DOHH2 (cell line): ENCODE results near the gene THSD7A.

Experiments
- H3F3A ChIP-seq: fragments of 200-600 bp; sonication (generic), shearing (Covaris generic); 2 replicates; pipeline ENCODE4 v1.6.0; 2016; ENCODE audit warnings: antibody characterized with exemption, mild to moderate bottlenecking; ENCODE audit not compliant: control insufficient read depth, insufficient read depth
- H3K27ac ChIP-seq: fragments of 200-600 bp; sonication (generic); 2 replicates; pipeline ENCODE4 v1.5.1; 2014; ENCODE audit warnings: low read depth, mild to moderate bottlenecking, low read length, moderate library complexity
- H3K27me3 ChIP-seq: fragments of 200-600 bp; sonication (generic); 2 replicates; pipeline ENCODE4 v1.6.1; 2014; ENCODE audit warnings: mild to moderate bottlenecking, low read length, mixed read lengths; ENCODE audit not compliant: control insufficient read depth
- H3K36me3 ChIP-seq: fragments of 200-600 bp; sonication (generic); 2 replicates; pipeline ENCODE4 v1.6.1; 2014; ENCODE audit warnings: mild to moderate bottlenecking, low read length, moderate library complexity, mixed read lengths; ENCODE audit not compliant: control insufficient read depth
- H3K4me1 ChIP-seq: fragments of 200-600 bp; sonication (generic); 2 replicates; pipeline ENCODE4 v1.6.1; 2014; ENCODE audit warnings: mild to moderate bottlenecking, low read length, mixed read lengths; ENCODE audit not compliant: control insufficient read depth
- H3K4me2 ChIP-seq: fragments of 200-600 bp; sonication (generic); 2 replicates; pipeline ENCODE4 v1.6.0; 2014; ENCODE audit warnings: mild to moderate bottlenecking, low read length, moderate library complexity
- H3K4me3 ChIP-seq: fragments of 200-600 bp; sonication (generic); 2 replicates; pipeline ENCODE4 v1.5.1; 2014; ENCODE audit warnings: mild to moderate bottlenecking, low read length, mixed read lengths
- H3K79me2 ChIP-seq: fragments of 200-600 bp; sonication (generic); 2 replicates; pipeline ENCODE4 v1.6.1; 2014; ENCODE audit warnings: mild to moderate bottlenecking, low read length, mixed read lengths; ENCODE audit not compliant: control insufficient read depth
- H3K9me2 ChIP-seq: fragments of 200-600 bp; sonication (generic); replicated peaks from 2 replicates; pipeline ENCODE4 v1.6.1; 2014; ENCODE audit warnings: mild to moderate bottlenecking, low read length, mixed read lengths; ENCODE audit not compliant: control insufficient read depth
- H3K9me3 ChIP-seq: fragments of 200-600 bp; sonication (generic); 2 replicates; pipeline ENCODE4 v1.6.1; 2014; ENCODE audit warnings: antibody characterized with exemption, low read length, mixed read lengths; ENCODE audit not compliant: control insufficient read depth, insufficient read depth
- H4K20me1 ChIP-seq: fragments of 200-600 bp; sonication (generic); 2 replicates; pipeline ENCODE4 v1.6.0; 2014; ENCODE audit warnings: low read depth, mild to moderate bottlenecking, antibody characterized with exemption, low read length, moderate library complexity; ENCODE audit not compliant: control insufficient read depth, insufficient read depth
- CTCF ChIP-seq: fragments of 200-600 bp; sonication (generic); IDR thresholded peaks from one replicate; pipeline ENCODE4 v1.5.1; 2014; ENCODE audit warnings: antibody characterized with exemption, mild to moderate bottlenecking, low read depth, low read length; ENCODE audit not compliant: poor library complexity, severe bottlenecking
- EZH2phosphoT487 ChIP-seq: fragments of 200-600 bp; sonication (generic); IDR thresholded peaks from 2 replicates; pipeline ENCODE4 v1.6.1; 2017; ENCODE audit warnings: borderline replicate concordance, mild to moderate bottlenecking, antibody characterized with exemption, low read length, moderate library complexity, mixed read lengths

The THSD7A gene

GRCh38 chr7:11831736-11832495 lies at the start of gene THSD7A:
Gene THSD7A, minus strand, starts transcription at chr7:11832198. Its CDS starts 252 bp downstream, at chr7:11831946.
- Histone ChIP-seq H3K36me3 (no peaks in the 10 kb centered on the region), H3K9me2 (no peaks in the 10 kb centered on the region), H3F3A (no peaks in the 10 kb centered on the region), H3K4me2 (no peak within 1 kb of the TSS), H3K27me3 (no peaks in the 10 kb centered on the region), H4K20me1 (no peaks in the 10 kb centered on the region), H3K27ac (no peak within 1 kb of the TSS), H3K4me1 (no peaks in the 10 kb centered on the region), H3K9me3 (no peaks in the 10 kb centered on the region), H3K79me2 (no peaks in the 10 kb centered on the region), H3K4me3 (no peak within 1 kb of the TSS)
- TF ChIP-seq CTCF (no peak), EZH2phosphoT487 (no peak)

- H3F3A ChIP-seq: no peaks in the 10 kb centered on the region
- H3K9me3 ChIP-seq: no peaks in the 10 kb centered on the region
- no peak overlapping the region for H3K4me2 ChIP-seq
- no peaks in the 10 kb centered on the region for H3K36me3 ChIP-seq
- no peak for TF ChIP-seq CTCF
- TF ChIP-seq EZH2phosphoT487: no peak
- no peak overlapping the region for H3K27ac ChIP-seq
- H4K20me1 ChIP-seq: no peaks in the 10 kb centered on the region
- no peak overlapping the region for H3K4me3 ChIP-seq
- H3K9me2 ChIP-seq: no peaks in the 10 kb centered on the region; the same call in 1 of the 2 replicates
- no peaks in the 10 kb centered on the region for H3K79me2 ChIP-seq
- H3K4me1 ChIP-seq: no peaks in the 10 kb centered on the region
- no peaks in the 10 kb centered on the region for H3K27me3 ChIP-seq
These were observed 49.7 kb upstream of the THSD7A start for GRCh38 chr7:11881680-11882079.

GRCh38 chr7:11875635-11876034 lies 43.6 kb upstream of the THSD7A start:
- no peaks in the 10 kb centered on the region for H3K79me2 ChIP-seq
- H3K4me2 ChIP-seq: no peak overlapping the region
- no peaks in the 10 kb centered on the region for H4K20me1 ChIP-seq
- H3F3A ChIP-seq: no peaks in the 10 kb centered on the region
- no peaks in the 10 kb centered on the region for H3K36me3 ChIP-seq
- H3K9me2 ChIP-seq: no peaks in the 10 kb centered on the region; the same call in 1 of the 2 replicates
- H3K27me3 ChIP-seq: no peaks in the 10 kb centered on the region
- no peak for TF ChIP-seq CTCF
- no peak for TF ChIP-seq EZH2phosphoT487
- no peaks in the 10 kb centered on the region for H3K4me1 ChIP-seq
- H3K9me3 ChIP-seq: no peaks in the 10 kb centered on the region
- no peak overlapping the region for H3K27ac ChIP-seq
- no peak overlapping the region for H3K4me3 ChIP-seq
